ENCODE results near the gene IL25.
"Not testable (repeated sequence)": the region's sequence is repeated elsewhere in the genome, so short reads cannot be mapped to it uniquely, and the experiment has no call there.

Gene IL25

DNA sequence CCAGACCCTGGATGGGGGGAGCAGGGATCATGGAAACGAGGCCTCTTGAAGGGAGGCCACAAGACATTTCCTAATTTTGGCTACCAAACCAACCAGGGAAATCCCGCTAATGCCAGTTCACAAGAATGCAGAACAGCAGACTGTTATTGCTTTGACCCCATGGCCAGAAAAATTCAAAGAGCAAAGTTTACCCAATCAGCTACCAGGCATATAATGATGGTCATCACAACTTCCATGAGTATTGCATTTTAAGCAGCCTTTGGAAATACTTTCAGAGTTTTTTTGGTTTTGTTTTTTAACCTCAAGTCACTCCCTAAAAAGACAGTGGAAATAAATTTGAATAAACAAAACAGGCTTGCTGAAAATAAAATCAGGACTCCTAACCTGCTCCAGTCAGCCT lies at the start of gene IL25:
Gene IL25, plus strand, starts transcription at position 301 of the 400 bp plus-strand sequence.
- no peak within 1 kb of the TSS for H3K27ac ChIP-seq
- no peaks in the 10 kb centered on the region for H3K27me3 ChIP-seq (ENCODE audit: control insufficient read depth, insufficient read depth, low read length)
- no peaks in the 10 kb centered on the region for H3K36me3 ChIP-seq (ENCODE audit: control insufficient read depth, insufficient read depth, low read length)
- no peaks in the 10 kb centered on the region for H3K4me1 ChIP-seq
- no peak within 1 kb of the TSS for H3K9ac ChIP-seq
- H3K79me2 ChIP-seq = no peaks in the 10 kb centered on the region
- H2AFZ ChIP-seq = no peak within 1 kb of the TSS
- H3K9me3 ChIP-seq (ENCODE audit: control insufficient read depth, low read length) = no peaks in the 10 kb centered on the region
- no peak within 1 kb of the TSS for H3K4me3 ChIP-seq (ENCODE audit: low read depth, low read length)
- H3K4me2 ChIP-seq (ENCODE audit: low read length) = no peak within 1 kb of the TSS
- TF ChIP-seq, protein P1, sequence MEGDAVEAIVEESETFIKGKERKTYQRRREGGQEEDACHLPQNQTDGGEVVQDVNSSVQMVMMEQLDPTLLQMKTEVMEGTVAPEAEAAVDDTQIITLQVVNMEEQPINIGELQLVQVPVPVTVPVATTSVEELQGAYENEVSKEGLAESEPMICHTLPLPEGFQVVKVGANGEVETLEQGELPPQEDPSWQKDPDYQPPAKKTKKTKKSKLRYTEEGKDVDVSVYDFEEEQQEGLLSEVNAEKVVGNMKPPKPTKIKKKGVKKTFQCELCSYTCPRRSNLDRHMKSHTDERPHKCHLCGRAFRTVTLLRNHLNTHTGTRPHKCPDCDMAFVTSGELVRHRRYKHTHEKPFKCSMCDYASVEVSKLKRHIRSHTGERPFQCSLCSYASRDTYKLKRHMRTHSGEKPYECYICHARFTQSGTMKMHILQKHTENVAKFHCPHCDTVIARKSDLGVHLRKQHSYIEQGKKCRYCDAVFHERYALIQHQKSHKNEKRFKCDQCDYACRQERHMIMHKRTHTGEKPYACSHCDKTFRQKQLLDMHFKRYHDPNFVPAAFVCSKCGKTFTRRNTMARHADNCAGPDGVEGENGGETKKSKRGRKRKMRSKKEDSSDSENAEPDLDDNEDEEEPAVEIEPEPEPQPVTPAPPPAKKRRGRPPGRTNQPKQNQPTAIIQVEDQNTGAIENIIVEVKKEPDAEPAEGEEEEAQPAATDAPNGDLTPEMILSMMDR (IDR thresholded peaks at IDR 0.05) = no peak

DNA sequence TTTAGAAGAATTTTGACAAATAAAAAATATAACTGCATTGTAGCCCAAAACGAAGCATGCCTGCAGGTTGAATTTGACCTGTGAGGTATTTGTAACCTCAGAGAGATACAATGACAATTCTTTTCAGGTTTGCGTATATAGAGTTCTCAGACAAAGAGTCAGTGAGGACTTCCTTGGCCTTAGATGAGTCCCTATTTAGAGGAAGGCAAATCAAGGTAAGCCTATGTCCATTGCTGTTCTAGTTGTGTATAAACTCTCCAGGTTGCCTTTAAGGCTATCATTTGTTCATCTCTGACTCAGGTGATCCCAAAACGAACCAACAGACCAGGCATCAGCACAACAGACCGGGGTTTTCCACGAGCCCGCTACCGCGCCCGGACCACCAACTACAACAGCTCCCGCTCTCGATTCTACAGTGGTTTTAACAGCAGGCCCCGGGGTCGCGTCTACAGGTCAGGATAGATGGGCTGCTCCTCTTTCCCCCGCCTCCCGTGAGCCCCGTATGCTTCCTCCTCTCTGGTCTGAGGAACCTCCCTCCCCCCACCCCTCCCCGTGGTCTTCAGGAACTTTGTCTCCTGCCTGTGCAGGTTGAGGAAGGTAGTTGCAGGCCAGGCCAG lies 48.7 kb upstream of the IL25 start:
- H3K4me2 ChIP-seq (ENCODE audit: low read length) = no peak overlapping the region
- no peaks in the 10 kb centered on the region for H3K36me3 ChIP-seq (ENCODE audit: control insufficient read depth, insufficient read depth, low read length)
- H3K9ac ChIP-seq = no peak overlapping the region

DNA sequence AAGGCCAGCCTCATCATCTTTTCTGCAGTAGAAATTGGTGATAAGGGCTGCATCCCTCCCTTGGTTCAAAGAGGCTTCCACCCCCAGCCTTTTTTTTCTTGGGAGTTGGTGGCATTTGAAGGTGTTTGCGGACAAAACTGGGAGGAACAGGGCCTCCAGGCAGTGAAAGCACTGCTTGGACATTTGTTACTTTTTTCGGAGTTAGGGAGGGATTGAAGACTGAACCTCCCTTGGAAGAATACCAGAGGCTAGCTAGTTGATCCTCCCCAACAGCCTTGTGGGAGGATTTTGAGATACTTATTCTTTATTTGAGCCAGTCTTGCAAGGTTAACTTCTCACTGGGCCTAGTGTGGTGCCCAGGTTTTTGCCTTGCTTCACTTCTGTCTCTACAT lies 48.2 kb upstream of the IL25 start:
- Histone ChIP-seq H3K36me3 (ENCODE audit: control insufficient read depth, insufficient read depth, low read length) (no peaks in the 10 kb centered on the region), H3K79me2 (peaks cover 7% of the 10 kb centered on the region), H3K27ac (no peak overlapping the region), H2AFZ (no peak overlapping the region), H3K4me2 (ENCODE audit: low read length) (no peak overlapping the region), H3K9ac (no peak overlapping the region), H3K4me1 (peaks cover 12% of the 10 kb centered on the region), H3K4me3 (ENCODE audit: low read depth, low read length) (no peak overlapping the region), H3K27me3 (ENCODE audit: control insufficient read depth, insufficient read depth, low read length) (no peaks in the 10 kb centered on the region), H3K9me3 (ENCODE audit: control insufficient read depth, low read length) (no peaks in the 10 kb centered on the region)
- TF ChIP-seq, protein P1 (IDR thresholded peaks at IDR 0.05) = no peak

More for the DNA sequence above, 48.7 kb upstream of the IL25 start:
- Histone ChIP-seq H3K79me2 (peaks cover 7% of the 10 kb centered on the region), H3K27ac (no peak overlapping the region), H3K27me3 (ENCODE audit: control insufficient read depth, insufficient read depth, low read length) (no peaks in the 10 kb centered on the region), H2AFZ (no peak overlapping the region), H3K4me3 (ENCODE audit: low read depth, low read length) (no peak overlapping the region), H3K9me3 (ENCODE audit: control insufficient read depth, low read length) (no peaks in the 10 kb centered on the region), H3K4me1 (peaks cover 12% of the 10 kb centered on the region)
- TF ChIP-seq, protein P1 (IDR thresholded peaks at IDR 0.05) = no peak

DNA sequence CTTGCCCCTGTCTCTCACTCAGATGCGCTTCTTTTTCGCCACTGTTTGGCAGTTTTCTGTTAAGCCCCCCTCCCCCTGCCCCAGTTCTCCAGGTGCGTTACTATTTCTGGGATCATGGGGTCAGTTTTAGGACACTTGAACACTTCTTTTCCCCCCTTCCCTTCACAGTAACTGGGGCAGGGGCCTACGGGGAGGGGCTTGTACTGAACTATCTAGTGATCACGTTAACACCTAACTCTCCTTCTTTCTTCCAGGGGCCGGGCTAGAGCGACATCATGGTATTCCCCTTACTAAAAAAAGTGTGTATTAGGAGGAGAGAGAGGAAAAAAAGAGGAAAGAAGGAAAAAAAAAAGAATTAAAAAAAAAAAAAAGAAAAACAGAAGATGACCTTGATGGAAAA lies 47.6 kb upstream of the IL25 start:
- H3K9ac ChIP-seq = no peak overlapping the region
- H3K9me3 ChIP-seq (ENCODE audit: control insufficient read depth, low read length) = no peaks in the 10 kb centered on the region
- H3K79me2 ChIP-seq = peaks cover 7% of the 10 kb centered on the region
- TF ChIP-seq, protein P1 (IDR thresholded peaks at IDR 0.05) = no peak
- H3K4me3 ChIP-seq (ENCODE audit: low read depth, low read length) = no peak overlapping the region
- H2AFZ ChIP-seq = no peak overlapping the region
- no peaks in the 10 kb centered on the region for H3K27me3 ChIP-seq (ENCODE audit: control insufficient read depth, insufficient read depth, low read length)
- H3K4me1 ChIP-seq = peaks cover 12% of the 10 kb centered on the region
- no peak overlapping the region for H3K4me2 ChIP-seq (ENCODE audit: low read length)
- no peak overlapping the region for H3K27ac ChIP-seq
- no peaks in the 10 kb centered on the region for H3K36me3 ChIP-seq (ENCODE audit: control insufficient read depth, insufficient read depth, low read length)

DNA sequence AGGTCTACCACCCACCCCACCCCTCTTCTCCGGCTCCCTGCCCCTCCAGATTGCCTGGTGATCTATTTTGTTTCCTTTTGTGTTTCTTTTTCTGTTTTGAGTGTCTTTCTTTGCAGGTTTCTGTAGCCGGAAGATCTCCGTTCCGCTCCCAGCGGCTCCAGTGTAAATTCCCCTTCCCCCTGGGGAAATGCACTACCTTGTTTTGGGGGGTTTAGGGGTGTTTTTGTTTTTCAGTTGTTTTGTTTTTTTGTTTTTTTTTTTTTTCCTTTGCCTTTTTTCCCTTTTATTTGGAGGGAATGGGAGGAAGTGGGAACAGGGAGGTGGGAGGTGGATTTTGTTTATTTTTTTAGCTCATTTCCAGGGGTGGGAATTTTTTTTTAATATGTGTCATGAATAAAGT lies 46.9 kb upstream of the IL25 start:
- H3K27ac ChIP-seq; H3K9me3 ChIP-seq (ENCODE audit: control insufficient read depth, low read length); H2AFZ ChIP-seq; H3K4me1 ChIP-seq; H3K36me3 ChIP-seq (ENCODE audit: control insufficient read depth, insufficient read depth, low read length); H3K9ac ChIP-seq; H3K79me2 ChIP-seq; H3K27me3 ChIP-seq (ENCODE audit: control insufficient read depth, insufficient read depth, low read length); H3K4me2 ChIP-seq (ENCODE audit: low read length); H3K4me3 ChIP-seq (ENCODE audit: low read depth, low read length): not testable (repeated sequence)

Measured in parathyroid adenoma (tissue), 2 donors.